DOHH2 (cell line): ENCODE data around the gene MFRP.

Experiments used
- H3F3A ChIP-seq: fragments of 200-600 bp; sonication (generic), shearing (Covaris generic); 2 replicates; pipeline ENCODE4 v1.6.0; 2016; ENCODE audit warnings: antibody characterized with exemption, mild to moderate bottlenecking; ENCODE audit not compliant: control insufficient read depth, insufficient read depth
- H3K27ac ChIP-seq: fragments of 200-600 bp; sonication (generic); 2 replicates; pipeline ENCODE4 v1.5.1; 2014; ENCODE audit warnings: low read depth, mild to moderate bottlenecking, low read length, moderate library complexity
- H3K27me3 ChIP-seq: fragments of 200-600 bp; sonication (generic); 2 replicates; pipeline ENCODE4 v1.6.1; 2014; ENCODE audit warnings: mild to moderate bottlenecking, low read length, mixed read lengths; ENCODE audit not compliant: control insufficient read depth
- H3K36me3 ChIP-seq: fragments of 200-600 bp; sonication (generic); 2 replicates; pipeline ENCODE4 v1.6.1; 2014; ENCODE audit warnings: mild to moderate bottlenecking, low read length, moderate library complexity, mixed read lengths; ENCODE audit not compliant: control insufficient read depth
- H3K4me1 ChIP-seq: fragments of 200-600 bp; sonication (generic); 2 replicates; pipeline ENCODE4 v1.6.1; 2014; ENCODE audit warnings: mild to moderate bottlenecking, low read length, mixed read lengths; ENCODE audit not compliant: control insufficient read depth
- H3K4me2 ChIP-seq: fragments of 200-600 bp; sonication (generic); 2 replicates; pipeline ENCODE4 v1.6.0; 2014; ENCODE audit warnings: mild to moderate bottlenecking, low read length, moderate library complexity
- H3K4me3 ChIP-seq: fragments of 200-600 bp; sonication (generic); 2 replicates; pipeline ENCODE4 v1.5.1; 2014; ENCODE audit warnings: mild to moderate bottlenecking, low read length, mixed read lengths
- H3K79me2 ChIP-seq: fragments of 200-600 bp; sonication (generic); 2 replicates; pipeline ENCODE4 v1.6.1; 2014; ENCODE audit warnings: mild to moderate bottlenecking, low read length, mixed read lengths; ENCODE audit not compliant: control insufficient read depth
- H3K9me2 ChIP-seq: fragments of 200-600 bp; sonication (generic); replicated peaks from 2 replicates; pipeline ENCODE4 v1.6.1; 2014; ENCODE audit warnings: mild to moderate bottlenecking, low read length, mixed read lengths; ENCODE audit not compliant: control insufficient read depth
- H3K9me3 ChIP-seq: fragments of 200-600 bp; sonication (generic); 2 replicates; pipeline ENCODE4 v1.6.1; 2014; ENCODE audit warnings: antibody characterized with exemption, low read length, mixed read lengths; ENCODE audit not compliant: control insufficient read depth, insufficient read depth
- H4K20me1 ChIP-seq: fragments of 200-600 bp; sonication (generic); 2 replicates; pipeline ENCODE4 v1.6.0; 2014; ENCODE audit warnings: low read depth, mild to moderate bottlenecking, antibody characterized with exemption, low read length, moderate library complexity; ENCODE audit not compliant: control insufficient read depth, insufficient read depth
- EZH2phosphoT487 ChIP-seq: fragments of 200-600 bp; sonication (generic); IDR thresholded peaks from 2 replicates; pipeline ENCODE4 v1.6.1; 2017; ENCODE audit warnings: borderline replicate concordance, mild to moderate bottlenecking, antibody characterized with exemption, low read length, moderate library complexity, mixed read lengths
- TF ChIP-seq, protein P1 (sequence below): fragments of 200-600 bp; sonication (generic); IDR thresholded peaks from one replicate; pipeline ENCODE4 v1.5.1; 2014; ENCODE audit warnings: antibody characterized with exemption, mild to moderate bottlenecking, low read depth, low read length; ENCODE audit not compliant: poor library complexity, severe bottlenecking

MFRP gene

DNA sequence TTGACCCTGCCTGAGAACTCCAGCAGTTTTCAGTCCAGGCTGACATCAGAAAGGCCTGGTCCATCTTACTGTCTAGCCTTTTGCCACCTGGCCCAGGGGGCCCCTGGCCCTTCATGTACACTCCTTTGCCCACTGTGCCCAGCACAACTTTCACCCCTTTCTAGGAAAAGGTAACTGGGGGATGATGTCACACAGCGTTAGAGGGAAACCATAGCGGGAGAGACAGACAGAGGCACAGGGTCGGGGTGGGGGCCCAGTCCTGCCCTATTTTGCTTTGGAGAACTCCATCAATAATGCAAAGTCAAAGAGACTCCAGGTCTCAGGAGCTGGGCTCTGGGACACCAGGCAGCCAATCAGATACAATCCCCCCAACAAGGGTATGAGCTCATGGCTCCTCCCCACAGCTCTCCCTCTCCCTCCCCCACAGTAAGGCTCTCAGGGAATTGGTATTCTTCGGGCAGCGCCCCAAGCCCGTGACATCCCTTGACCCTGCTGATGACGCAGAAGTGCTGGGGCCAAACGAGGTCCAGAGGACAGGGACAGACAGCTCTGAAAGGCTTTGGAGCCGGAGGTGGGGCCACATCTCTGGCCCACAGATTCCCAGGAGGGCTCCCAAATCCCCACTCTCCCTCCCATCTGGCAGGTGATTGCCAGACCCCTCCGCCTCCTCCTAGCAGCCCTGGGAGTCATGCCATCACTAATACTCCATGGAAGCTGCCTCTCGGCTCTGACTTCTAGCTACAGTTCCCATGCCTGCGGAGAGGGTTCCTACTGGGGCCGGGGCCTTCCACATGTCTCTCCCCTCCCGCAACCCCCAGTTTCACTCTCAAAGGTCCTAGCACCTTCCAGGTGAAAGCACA is 29.1 kb upstream of the MFRP start:
- Histone ChIP-seq H3K27ac (no peak overlapping the region), H3K27me3 (peaks cover under 1% of the 10 kb centered on the region; the same call in 1 of the 2 replicates)

DNA sequence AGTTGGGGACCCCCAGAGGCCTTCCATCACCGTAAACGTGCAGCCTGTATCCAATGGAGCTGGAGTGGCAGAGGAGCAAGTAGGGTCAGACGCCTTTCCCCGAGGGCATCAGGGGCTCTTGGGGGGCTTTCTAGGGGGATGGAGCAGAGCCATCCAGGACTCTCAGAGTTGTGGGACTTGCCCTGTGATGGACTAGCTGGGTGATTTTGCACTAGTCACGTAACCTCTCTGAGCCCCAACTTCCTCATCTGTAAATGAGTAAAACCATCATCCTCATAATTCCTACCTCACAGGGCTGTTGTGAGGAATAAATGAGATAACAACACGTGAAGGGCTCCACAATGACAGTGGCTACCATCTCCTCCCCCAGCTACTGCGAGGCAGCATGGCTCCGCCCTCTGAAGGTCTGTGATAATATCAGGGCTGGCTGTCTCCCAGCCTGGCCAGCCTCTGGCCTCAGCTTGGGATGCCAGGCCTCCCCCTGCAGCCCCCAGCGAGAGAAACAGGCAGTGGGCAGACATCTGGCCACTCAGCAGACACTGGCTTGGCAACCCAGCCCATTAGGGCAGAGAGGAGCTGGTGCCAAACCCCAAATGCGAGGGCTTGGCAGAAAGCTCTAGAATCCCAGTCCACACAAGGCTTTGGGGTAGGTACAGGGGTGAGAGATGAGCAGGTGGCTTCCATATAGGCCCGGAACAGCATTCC is 28.3 kb upstream of the MFRP start:
- Histone ChIP-seq H3K36me3 (no peaks in the 10 kb centered on the region), H3K27ac (no peak overlapping the region), H3K9me2 (no peaks in the 10 kb centered on the region), H3K9me3 (no peaks in the 10 kb centered on the region), H3K79me2 (no peaks in the 10 kb centered on the region), H3K4me1 (peaks cover 72% of the 10 kb centered on the region), H3F3A (peaks cover 8% of the 10 kb centered on the region; the same call in 1 of the 2 replicates), H4K20me1 (no peaks in the 10 kb centered on the region), H3K4me2 (no peak overlapping the region), H3K27me3 (no peaks in the 10 kb centered on the region), H3K4me3 (no peak overlapping the region)
- TF ChIP-seq, protein P1, sequence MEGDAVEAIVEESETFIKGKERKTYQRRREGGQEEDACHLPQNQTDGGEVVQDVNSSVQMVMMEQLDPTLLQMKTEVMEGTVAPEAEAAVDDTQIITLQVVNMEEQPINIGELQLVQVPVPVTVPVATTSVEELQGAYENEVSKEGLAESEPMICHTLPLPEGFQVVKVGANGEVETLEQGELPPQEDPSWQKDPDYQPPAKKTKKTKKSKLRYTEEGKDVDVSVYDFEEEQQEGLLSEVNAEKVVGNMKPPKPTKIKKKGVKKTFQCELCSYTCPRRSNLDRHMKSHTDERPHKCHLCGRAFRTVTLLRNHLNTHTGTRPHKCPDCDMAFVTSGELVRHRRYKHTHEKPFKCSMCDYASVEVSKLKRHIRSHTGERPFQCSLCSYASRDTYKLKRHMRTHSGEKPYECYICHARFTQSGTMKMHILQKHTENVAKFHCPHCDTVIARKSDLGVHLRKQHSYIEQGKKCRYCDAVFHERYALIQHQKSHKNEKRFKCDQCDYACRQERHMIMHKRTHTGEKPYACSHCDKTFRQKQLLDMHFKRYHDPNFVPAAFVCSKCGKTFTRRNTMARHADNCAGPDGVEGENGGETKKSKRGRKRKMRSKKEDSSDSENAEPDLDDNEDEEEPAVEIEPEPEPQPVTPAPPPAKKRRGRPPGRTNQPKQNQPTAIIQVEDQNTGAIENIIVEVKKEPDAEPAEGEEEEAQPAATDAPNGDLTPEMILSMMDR: no peak
- TF ChIP-seq EZH2phosphoT487: no peak

More for the DNA sequence above, 29.1 kb upstream of the MFRP start:
- peaks cover 66% of the 10 kb centered on the region for H3K4me1 ChIP-seq
- peaks cover 8% of the 10 kb centered on the region; the same call in 1 of the 2 replicates for H3F3A ChIP-seq
- H4K20me1 ChIP-seq: no peaks in the 10 kb centered on the region
- H3K79me2 ChIP-seq: no peaks in the 10 kb centered on the region
- no peak overlapping the region for H3K4me2 ChIP-seq
- H3K4me3 ChIP-seq: no peak overlapping the region
- TF ChIP-seq, protein P1: no peak
- TF ChIP-seq EZH2phosphoT487: no peak
- H3K36me3 ChIP-seq: no peaks in the 10 kb centered on the region
- no peaks in the 10 kb centered on the region for H3K9me2 ChIP-seq
- H3K9me3 ChIP-seq: no peaks in the 10 kb centered on the region

DNA sequence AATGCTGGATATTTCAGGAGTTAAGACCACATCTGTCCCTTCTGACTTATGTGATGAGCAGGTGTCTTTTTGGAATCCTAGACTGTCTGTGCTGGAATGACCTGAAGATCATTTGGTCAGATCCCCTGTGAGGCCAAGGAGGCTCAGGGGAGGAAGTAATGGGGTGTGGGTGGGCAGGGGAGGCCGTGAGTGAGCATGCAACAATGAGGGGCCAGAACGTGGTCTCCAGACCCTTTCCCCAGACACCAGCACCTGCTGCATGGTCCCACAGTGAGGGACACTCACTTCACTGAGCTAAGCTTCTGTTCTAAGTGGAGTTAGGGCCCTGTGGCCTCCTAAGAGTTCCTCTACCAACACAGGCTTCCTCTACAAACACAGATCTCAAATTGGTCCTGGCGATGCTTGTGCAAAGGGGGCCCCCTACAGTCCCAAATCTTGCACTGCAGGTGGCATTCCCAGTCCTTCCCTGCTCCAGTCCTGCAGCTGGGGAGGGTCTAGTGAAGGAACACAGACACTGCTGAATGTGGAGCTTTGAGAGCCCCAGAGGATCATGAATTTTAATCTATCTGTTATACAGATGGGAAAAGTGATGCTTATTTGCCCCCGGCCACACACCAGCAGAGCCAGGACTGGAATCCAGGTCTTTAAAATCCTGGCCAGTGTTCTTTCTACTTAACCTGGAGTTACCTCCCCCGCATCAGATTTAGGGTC is 27.6 kb upstream of the MFRP start:
- H3K27me3 ChIP-seq: no peaks in the 10 kb centered on the region
- H3F3A ChIP-seq: 0 out of 2 replicates have a peak, but pooled peaks cover 3% of the 10 kb centered on the region
- H3K9me3 ChIP-seq: no peaks in the 10 kb centered on the region
- peak overlapping the region; percentile 51 for H3K4me2 ChIP-seq
- peak overlapping the region; percentile 31; the same call in 1 of the 2 replicates for H3K27ac ChIP-seq
- H3K79me2 ChIP-seq: no peaks in the 10 kb centered on the region
- H4K20me1 ChIP-seq: no peaks in the 10 kb centered on the region
- TF ChIP-seq EZH2phosphoT487: no peak
- TF ChIP-seq, protein P1: peak; percentile 97
- no peaks in the 10 kb centered on the region for H3K9me2 ChIP-seq
- H3K4me1 ChIP-seq: peaks cover 76% of the 10 kb centered on the region
- H3K4me3 ChIP-seq: peak overlapping the region; percentile 20; the same call in 1 of the 2 replicates
- no peaks in the 10 kb centered on the region for H3K36me3 ChIP-seq
